HUES64 (cell line): ENCODE data around the gene CCSER1.

Experiments used
- H3K27ac ChIP-seq: 2 replicates; pipeline ENCODE4 v1.7.0; 2013; ENCODE audit warnings: low read depth, low read length, inconsistent platforms
- H3K27me3 ChIP-seq: 2 replicates; pipeline ENCODE4 v1.6.1; 2013; ENCODE audit warnings: mild to moderate bottlenecking, low read length; ENCODE audit not compliant: insufficient read depth
- H3K36me3 ChIP-seq: 2 replicates; pipeline ENCODE4 v1.6.1; 2013; ENCODE audit warnings: mild to moderate bottlenecking, low read length; ENCODE audit not compliant: insufficient read depth
- H3K4me1 ChIP-seq: 2 replicates; pipeline ENCODE4 v1.6.1; 2013; ENCODE audit warnings: mild to moderate bottlenecking, low read length, moderate library complexity; ENCODE audit not compliant: insufficient read depth
- H3K4me3 ChIP-seq: 2 replicates; pipeline ENCODE4 v1.5.1; 2013; ENCODE audit warnings: mild to moderate bottlenecking, low read length, moderate library complexity
- H3K9ac ChIP-seq: 2 replicates; pipeline ENCODE4 v1.6.1; 2013; ENCODE audit warnings: mild to moderate bottlenecking, low read depth, low read length
- H3K9me3 ChIP-seq: 2 replicates; pipeline ENCODE4 v1.6.1; 2013; ENCODE audit warnings: low read depth, low read length; ENCODE audit not compliant: insufficient read depth
- WGBS: fragments of 150-250, 120-280 bp; methylation state at CpG from one replicate; pipeline ENCODE4 v1.1.7; 2013; ENCODE audit warnings: missing lambda C conversion rate; 5-methylcytosine and 5-hydroxymethylcytosine counted together

The CCSER1 gene

GRCh38 chr4:90128961-90129495 is 1.8 kb downstream of the CCSER1 start:
- H3K9me3 ChIP-seq, result no peaks in the 10 kb centered on the region
- no peak overlapping the region for H3K9ac ChIP-seq
- H3K4me1 ChIP-seq, result peaks cover 11% of the 10 kb centered on the region
- WGBS, result 66% methylated on average over 4 of the region's 4 CpGs
- H3K36me3 ChIP-seq, result no peaks in the 10 kb centered on the region
- peak overlapping the region; percentile 77 for H3K4me3 ChIP-seq
- H3K27me3 ChIP-seq, result peaks cover 59% of the 10 kb centered on the region
- H3K27ac ChIP-seq, result no peak overlapping the region

GRCh38 chr4:90130076-90130475 is 2.9 kb downstream of the CCSER1 start:
- Histone ChIP-seq H3K27me3 (peaks cover 54% of the 10 kb centered on the region), H3K9ac (no peak overlapping the region), H3K36me3 (no peaks in the 10 kb centered on the region), H3K9me3 (no peaks in the 10 kb centered on the region), H3K4me3 (no peak overlapping the region), H3K27ac (no peak overlapping the region), H3K4me1 (peaks cover 11% of the 10 kb centered on the region)
- WGBS, result 88% methylated on average over 5 of the region's 5 CpGs

- Histone ChIP-seq H3K9me3 (no peaks in the 10 kb centered on the region), H3K4me1 (no peaks in the 10 kb centered on the region), H3K4me3 (no peak overlapping the region), H3K36me3 (no peaks in the 10 kb centered on the region), H3K27ac (no peak overlapping the region), H3K27me3 (no peaks in the 10 kb centered on the region), H3K9ac (no peak overlapping the region)
- 49% methylated on average over 4 of the region's 4 CpGs for WGBS
Observed at GRCh38 chr4:90137555-90137954, 10.4 kb downstream of the CCSER1 start.

- Histone ChIP-seq H3K9me3 (no peaks in the 10 kb centered on the region), H3K27me3 (no peaks in the 10 kb centered on the region)
- 30% methylated on average over 1 of the region's 1 CpG for WGBS
Observed at GRCh38 chr4:90142081-90142480, 14.9 kb downstream of the CCSER1 start.

GRCh38 chr4:90145319-90145718 is 18.1 kb downstream of the CCSER1 start:
- WGBS, result 71% methylated on average over 2 of the region's 2 CpGs
- Histone ChIP-seq H3K36me3 (no peaks in the 10 kb centered on the region), H3K27ac (no peak overlapping the region), H3K4me1 (peaks cover 5% of the 10 kb centered on the region; the same call in 1 of the 2 replicates), H3K9ac (no peak overlapping the region), H3K4me3 (no peak overlapping the region), H3K27me3 (no peaks in the 10 kb centered on the region), H3K9me3 (no peaks in the 10 kb centered on the region)

More at GRCh38 chr4:90142081-90142480, 14.9 kb downstream of the CCSER1 start:
- Histone ChIP-seq H3K27ac (no peak overlapping the region), H3K4me3 (no peak overlapping the region), H3K9ac (no peak overlapping the region), H3K4me1 (peaks cover 5% of the 10 kb centered on the region; the same call in 1 of the 2 replicates), H3K36me3 (no peaks in the 10 kb centered on the region)

GRCh38 chr4:90146306-90146705 is 19.1 kb downstream of the CCSER1 start:
- Histone ChIP-seq H3K4me3 (no peak overlapping the region), H3K9me3 (no peaks in the 10 kb centered on the region), H3K27ac (no peak overlapping the region), H3K4me1 (peaks cover 5% of the 10 kb centered on the region; the same call in 1 of the 2 replicates), H3K27me3 (no peaks in the 10 kb centered on the region), H3K9ac (no peak overlapping the region), H3K36me3 (no peaks in the 10 kb centered on the region)
- 93% methylated on average over 3 of the region's 5 CpGs for WGBS

GRCh38 chr4:90148574-90149148 is 21.5 kb downstream of the CCSER1 start:
- Histone ChIP-seq H3K27me3 (no peaks in the 10 kb centered on the region), H3K4me1 (peaks cover 5% of the 10 kb centered on the region; the same call in 1 of the 2 replicates), H3K27ac (no peak overlapping the region), H3K9ac (no peak overlapping the region), H3K9me3 (no peaks in the 10 kb centered on the region), H3K4me3 (no peak overlapping the region), H3K36me3 (no peaks in the 10 kb centered on the region)
- WGBS, result 91% methylated on average over 2 of the region's 2 CpGs

- H3K4me3 ChIP-seq, result no peak overlapping the region
- H3K9me3 ChIP-seq, result no peaks in the 10 kb centered on the region
- no peak overlapping the region for H3K27ac ChIP-seq
- H3K36me3 ChIP-seq, result no peaks in the 10 kb centered on the region
- no peaks in the 10 kb centered on the region for H3K4me1 ChIP-seq
- H3K27me3 ChIP-seq, result no peaks in the 10 kb centered on the region
- no peak overlapping the region for H3K9ac ChIP-seq
Observed at GRCh38 chr4:90152024-90152423, 24.8 kb downstream of the CCSER1 start.

- 96% methylated on average over 1 of the region's 1 CpG for WGBS
- Histone ChIP-seq H3K9ac (no peak overlapping the region), H3K4me3 (no peak overlapping the region), H3K27ac (no peak overlapping the region), H3K4me1 (no peaks in the 10 kb centered on the region), H3K36me3 (no peaks in the 10 kb centered on the region), H3K27me3 (no peaks in the 10 kb centered on the region), H3K9me3 (0 out of 2 replicates have a peak, but pooled peaks cover 6% of the 10 kb centered on the region)
Observed at GRCh38 chr4:90159193-90159592, 32.0 kb downstream of the CCSER1 start.

GRCh38 chr4:90160044-90160443 is 32.9 kb downstream of the CCSER1 start:
- Histone ChIP-seq H3K27ac (no peak overlapping the region), H3K9me3 (0 out of 2 replicates have a peak, but pooled peaks cover 6% of the 10 kb centered on the region), H3K4me3 (no peak overlapping the region), H3K9ac (no peak overlapping the region), H3K27me3 (no peaks in the 10 kb centered on the region), H3K4me1 (no peaks in the 10 kb centered on the region), H3K36me3 (no peaks in the 10 kb centered on the region)
- WGBS, result 90% methylated on average over 1 of the region's 1 CpG

- H3K36me3 ChIP-seq, result no peaks in the 10 kb centered on the region
- no peak overlapping the region for H3K9ac ChIP-seq
- no CpG with 5 or more reads among the region's 1 CpG for WGBS
- H3K4me3 ChIP-seq, result no peak overlapping the region
- H3K9me3 ChIP-seq, result 0 out of 2 replicates have a peak, but pooled peaks cover 6% of the 10 kb centered on the region
- no peaks in the 10 kb centered on the region for H3K4me1 ChIP-seq
- no peaks in the 10 kb centered on the region for H3K27me3 ChIP-seq
- H3K27ac ChIP-seq, result no peak overlapping the region
Observed at GRCh38 chr4:90162566-90162965, 35.4 kb downstream of the CCSER1 start.
